ENCODE measurements around the gene LTB4R.

GRCh38 chr14:24315807-24316596 is 4.7 kb downstream of the LTB4R start:
- TF ChIP-seq EZH2 (IDR thresholded peaks at IDR 0.05; ENCODE audit: borderline replicate concordance, low read length) (no peak), CTCF (conservative IDR thresholded peaks at IDR 0.05 in 1 of 2, IDR thresholded peaks at IDR 0.05 in 1 of 2; ENCODE audit: extremely low read depth in 1 of 2, insufficient read depth in 1 of 2, low read depth in 1 of 2, low read length in 2 of 2) (no peak)

Measured in mammary epithelial cell (primary cell).